ENCODE data around the gene NRF1.
"Not testable (repeated sequence)": the region's sequence is repeated elsewhere in the genome, so short reads cannot be mapped to it uniquely, and the experiment has no call there.

The NRF1 gene

DNA sequence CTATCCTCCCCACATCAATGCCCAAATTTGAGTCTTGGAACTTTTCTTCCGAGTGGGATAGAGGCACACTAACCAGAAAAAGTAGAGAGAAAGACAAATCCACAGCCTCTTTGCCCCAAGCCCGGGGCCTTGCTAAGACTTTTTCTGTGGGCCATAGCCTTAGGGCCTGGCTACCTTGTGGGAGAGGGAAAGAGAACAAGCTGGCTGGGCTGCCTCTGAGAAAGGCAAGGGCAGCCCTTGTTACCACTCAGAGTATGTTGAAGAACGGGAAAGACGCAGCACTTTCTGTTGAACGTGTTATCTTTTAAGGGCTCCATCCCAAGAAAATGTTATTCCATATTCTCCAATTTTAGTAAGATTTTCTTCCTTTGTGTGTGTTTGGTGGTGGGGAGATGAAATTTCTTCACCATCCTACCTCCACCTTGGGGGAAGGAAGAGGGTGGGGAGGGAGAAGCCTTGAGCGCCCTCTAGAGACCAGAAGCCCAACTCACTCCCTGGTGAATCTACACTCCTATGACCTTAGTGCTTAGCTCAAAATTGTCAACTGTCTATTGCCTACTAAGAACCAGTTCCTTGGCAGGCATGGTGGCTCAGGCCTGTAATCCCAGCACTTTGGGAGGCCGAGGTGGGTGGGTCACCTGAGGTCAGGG lies 3.9 kb upstream of the NRF1 start:
- peak; percentile 54 for DNase-seq (ENCODE audit: low spot score)

DNA sequence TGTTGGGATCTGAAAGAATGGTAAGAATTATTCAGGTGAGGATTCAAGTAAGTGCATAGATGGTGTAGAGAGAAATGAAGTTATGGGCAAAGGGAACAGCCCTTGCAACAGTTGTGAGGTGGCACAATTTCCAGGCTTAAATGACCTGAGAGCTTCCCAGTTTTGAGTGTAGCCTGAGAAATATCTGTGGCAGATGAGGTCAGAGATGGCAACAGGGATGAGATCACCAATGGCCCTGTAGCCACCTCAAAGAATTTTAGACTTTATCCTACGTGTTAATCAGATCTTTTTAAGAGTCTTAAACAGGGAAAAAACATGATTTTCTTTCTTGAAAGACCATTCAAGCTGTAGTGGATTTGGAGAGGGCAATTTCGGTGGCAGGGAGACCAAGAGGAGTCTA lies 1.9 kb upstream of the NRF1 start:
- no peak for DNase-seq (ENCODE audit: low spot score)

DNA sequence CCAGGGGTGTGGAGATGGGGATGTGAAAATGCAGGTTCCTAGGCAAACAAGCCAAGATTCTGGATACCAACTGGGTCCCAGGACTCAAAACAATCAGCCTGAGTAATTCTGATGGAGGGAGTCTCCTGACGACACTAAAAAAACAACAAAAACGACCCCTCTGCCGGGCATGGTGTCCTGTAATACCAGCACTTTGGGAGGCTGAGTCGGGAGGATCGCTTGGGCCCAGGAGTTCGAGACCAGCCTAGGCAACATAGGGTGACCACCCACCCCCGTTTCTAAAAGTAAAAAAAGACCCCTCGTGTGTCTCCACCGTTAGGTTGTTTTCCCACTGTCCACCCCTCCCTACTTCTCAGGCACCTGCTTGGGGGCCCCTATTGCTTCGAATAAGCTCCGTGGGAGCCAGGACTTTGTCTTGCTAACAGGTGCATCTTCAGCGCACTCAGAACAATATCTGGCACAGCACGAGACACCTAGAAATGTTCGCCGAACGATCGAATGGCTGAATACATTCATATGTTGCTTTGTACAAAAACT lies 743 bp upstream of the NRF1 start:
- no peak for DNase-seq (ENCODE audit: low spot score)

DNA sequence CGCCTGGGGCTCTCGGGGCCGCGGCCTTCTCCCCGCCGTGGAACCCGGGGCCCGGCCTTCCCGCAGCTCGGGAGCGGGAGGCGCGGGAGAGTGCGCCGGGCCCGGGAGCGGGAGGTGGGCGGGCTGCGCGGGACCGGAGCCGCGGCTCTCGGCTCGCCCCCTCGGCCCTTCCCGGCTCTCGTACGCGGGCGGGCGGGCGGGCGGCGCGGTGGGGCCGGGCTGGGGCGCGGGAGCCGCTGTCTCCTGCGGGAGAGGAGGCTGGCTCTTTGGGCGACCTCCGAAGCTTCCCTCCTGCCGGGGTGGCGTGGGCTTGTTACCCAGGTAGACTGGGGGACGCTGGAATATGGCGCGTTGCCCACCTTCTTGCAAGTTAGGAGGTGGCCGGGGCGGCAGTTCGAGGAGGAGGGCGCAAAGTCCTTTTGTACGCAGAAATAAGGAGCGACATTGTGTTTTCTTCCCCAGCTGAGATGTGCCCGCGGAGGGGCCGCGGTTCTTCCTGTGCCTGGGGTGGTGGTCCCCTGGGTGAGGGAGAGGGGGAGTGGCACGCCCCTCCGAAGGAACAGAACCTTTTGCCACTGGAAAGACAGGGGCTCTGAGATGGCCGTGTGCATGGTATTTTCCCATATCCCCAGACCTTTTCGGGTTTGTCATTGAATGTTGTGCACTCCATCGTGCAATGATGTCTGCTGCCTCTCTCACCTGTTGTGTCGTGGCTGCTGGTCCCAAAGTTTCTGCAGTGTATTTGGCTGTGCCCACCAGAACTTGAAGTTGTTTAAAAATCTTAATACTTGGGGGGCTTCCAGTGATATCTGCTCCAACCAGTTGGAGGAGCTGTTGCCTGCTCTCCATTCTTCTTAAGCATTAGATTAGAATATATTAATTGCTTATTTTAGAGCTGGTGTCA lies 844 bp downstream of the NRF1 start:
- DNase-seq (ENCODE audit: low spot score), result peak; percentile 42

DNA sequence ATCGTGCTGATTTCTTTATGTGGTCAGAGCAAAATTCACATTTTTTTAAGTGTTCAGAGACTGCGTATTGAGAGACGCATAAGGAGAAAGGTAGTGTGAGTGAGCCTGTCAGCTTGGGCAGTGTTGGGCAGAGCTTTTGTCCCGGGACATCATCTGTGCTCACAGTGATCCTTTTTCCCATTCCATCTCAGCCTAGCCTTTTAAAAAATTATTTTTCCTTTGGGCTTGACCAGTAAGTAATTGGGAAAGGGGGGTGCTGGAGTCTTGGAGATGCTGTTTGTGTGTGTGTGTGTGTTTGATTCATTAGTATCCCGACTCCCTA lies 1.5 kb downstream of the NRF1 start:
- DNase-seq (ENCODE audit: low spot score), result no peak

DNA sequence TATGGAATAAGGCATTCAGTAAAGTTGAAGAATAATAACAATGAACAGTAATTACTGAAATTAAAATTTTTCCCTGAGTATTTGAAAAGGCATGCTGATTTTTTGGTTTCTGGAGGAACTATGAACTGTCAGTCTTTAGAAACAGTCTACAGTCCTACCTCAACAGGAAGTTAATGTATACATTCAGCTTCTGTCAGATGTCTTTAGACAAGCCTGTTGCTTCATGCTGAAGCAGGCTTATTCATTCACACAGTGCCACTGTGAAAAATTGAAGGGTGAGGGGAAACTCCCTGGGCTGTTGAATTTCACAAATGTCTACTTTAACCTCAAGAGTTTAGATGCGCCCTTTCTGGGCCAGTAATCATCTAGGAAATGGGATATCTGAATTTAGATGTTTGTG lies 3.5 kb downstream of the NRF1 start:
- DNase-seq (ENCODE audit: low spot score), result peak; percentile 45

DNA sequence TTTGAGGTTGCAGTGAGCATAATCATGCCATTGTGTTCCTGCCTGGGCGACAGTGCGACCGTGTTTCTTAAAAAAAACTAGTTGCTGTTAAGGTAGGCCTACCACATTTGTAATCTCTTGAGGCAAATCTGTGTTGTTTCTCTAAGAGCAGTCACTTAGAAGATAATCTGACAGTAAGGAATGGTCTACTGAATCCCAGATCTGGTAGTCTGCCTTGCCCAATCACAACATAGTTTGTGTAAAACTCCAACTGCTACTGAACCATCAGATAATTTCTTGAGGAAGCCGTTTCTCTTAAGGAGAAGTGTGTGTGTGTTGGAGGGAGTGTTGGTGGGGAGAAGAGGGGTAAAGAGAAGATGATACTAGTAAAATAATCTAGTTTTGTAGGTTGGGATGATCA lies 5.0 kb downstream of the NRF1 start:
- no peak for DNase-seq (ENCODE audit: low spot score)

DNA sequence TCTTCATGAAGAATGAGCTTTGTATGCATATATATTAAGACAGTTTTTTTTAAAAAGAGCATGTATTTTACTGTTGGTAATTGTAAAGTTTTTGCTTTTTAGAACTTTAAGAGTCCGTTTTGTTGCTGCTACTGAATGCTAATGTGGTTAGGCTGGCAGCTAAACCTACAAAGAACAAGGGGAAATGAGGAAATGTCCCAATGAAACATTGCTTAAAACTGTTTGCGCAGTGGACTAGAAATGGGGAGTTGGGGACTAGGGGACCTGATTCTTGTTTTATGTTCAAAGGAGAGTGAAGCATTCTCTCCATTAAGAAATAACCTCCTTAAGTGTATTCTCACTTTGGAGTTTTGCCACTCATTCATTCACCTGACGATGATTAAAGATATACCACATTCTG lies 5.7 kb downstream of the NRF1 start:
- no peak for DNase-seq (ENCODE audit: low spot score)

DNA sequence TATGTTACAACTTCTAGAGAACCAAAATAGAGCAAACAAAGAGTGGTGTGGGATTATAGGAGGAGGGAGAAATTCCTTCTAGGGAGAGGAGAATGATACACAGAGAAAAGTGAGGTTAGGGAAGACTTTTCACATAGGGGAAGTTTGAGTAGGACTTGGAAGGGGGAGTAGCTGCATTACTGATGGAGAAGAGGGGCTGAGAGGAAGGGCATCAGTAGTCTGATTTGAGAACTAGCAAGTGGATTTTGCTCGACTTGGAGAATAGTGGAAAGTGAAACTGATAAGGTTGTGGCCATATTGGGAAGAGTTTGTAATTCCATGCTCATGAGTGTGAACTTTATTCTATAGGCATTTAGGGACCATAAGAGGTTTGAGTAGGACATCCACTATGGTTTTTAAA lies 6.1 kb downstream of the NRF1 start:
- DNase-seq (ENCODE audit: low spot score), result no peak

DNA sequence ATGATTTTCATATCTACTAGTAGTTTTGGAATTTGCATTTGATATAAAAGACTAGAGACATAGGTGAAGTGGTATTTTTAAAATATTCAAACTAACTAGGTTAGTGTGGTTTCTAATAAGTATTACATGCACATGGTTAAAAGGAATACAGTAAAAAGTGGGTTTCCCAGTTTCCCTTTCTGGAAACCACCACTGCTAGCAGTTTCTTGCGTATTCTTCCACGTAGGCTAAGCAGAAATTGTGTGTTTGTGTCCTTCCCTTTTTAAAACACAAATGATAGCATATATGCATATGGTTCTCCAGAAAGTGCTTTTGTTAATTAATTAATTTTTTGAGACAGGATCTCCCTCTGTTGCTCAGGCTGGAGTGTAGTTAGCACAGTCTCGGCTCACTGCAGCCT lies 15.4 kb downstream of the NRF1 start:
- DNase-seq (ENCODE audit: low spot score), result no peak

DNA sequence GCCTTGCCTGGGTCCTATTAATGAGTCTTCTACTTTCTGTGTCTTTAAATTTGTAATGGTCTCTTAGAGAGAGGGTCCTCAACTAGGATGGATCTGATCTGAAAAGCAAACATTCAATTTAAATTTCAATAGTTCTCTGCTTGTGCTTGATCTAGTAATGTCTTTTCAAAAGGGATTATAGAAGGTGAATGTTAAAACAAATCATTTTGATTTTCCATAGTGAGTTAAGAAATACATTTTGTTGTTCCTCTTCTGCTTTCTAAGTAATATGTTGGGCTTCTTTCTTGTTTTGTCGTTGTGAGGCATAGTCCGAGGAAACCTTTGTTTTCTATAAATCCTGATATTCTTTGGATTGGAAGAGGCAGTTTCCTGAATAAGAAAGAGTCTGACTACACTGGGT lies 18.8 kb downstream of the NRF1 start:
- no peak for DNase-seq (ENCODE audit: low spot score)

DNA sequence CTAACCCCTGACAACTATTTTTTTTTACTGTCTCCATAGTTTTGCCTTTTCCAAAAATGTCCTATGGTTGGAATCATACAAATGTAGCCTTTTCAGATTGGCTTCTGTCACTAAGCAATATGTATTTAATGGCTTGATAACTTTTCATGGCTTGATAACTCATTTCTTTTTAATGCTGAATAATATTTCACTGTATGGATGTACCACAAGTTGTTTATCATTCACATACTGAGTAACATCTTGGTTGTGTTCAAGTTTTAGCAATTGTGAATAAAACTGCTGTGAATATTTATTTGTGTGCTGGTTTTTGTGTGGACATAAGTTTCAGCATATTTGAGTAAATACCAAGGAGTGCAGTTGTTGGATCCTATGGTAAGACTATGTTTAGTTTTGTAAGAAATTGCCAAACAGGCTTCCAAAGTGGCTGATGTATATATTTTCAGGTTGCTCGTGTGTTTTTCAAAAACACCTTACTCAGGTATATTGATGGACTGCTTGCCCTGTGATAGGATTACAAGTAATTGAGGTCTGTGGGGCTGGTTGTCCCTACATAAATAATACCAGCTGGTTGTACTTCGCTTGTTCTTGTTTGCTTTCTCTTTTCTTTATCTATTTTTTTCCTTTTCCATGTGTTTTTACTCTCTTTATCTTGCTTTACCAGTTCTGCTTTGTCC lies 23.0 kb downstream of the NRF1 start:
- no peak for DNase-seq (ENCODE audit: low spot score)

DNA sequence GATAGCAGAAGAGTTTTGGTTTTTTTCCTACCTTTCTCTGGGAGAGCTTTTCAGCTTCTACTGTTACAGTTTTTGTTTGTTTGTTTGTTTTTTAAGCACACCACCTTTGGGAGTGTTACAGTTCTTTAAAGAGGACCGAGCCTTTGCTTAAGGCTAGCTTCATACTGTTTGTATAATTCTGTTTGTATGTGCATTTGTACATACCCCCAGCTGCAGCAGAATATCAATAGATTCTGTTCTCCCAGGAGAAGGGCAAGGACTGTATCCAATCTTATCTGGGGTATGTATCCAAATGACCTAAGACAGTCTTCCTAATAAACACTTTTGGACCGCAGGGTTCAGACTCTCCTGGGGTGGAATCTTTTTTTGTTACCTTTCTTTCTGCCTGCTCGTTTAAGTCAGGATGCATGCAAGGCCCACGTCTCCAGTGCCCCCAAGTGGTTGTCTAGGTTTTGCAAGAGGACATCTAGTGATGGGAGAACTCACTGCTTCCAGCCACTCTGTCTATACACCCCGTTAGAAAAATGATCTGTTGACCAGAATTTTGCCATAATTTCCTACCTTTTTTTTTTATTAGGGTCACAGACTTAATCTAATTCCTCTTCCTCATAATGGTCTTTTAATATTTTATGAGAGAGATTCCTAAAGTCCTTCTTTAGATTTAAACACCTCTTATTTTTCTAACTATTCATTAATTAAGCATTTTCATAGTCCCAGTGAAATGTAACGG lies 23.9 kb downstream of the NRF1 start:
- DNase-seq (ENCODE audit: low spot score), result peak; percentile 70

DNA sequence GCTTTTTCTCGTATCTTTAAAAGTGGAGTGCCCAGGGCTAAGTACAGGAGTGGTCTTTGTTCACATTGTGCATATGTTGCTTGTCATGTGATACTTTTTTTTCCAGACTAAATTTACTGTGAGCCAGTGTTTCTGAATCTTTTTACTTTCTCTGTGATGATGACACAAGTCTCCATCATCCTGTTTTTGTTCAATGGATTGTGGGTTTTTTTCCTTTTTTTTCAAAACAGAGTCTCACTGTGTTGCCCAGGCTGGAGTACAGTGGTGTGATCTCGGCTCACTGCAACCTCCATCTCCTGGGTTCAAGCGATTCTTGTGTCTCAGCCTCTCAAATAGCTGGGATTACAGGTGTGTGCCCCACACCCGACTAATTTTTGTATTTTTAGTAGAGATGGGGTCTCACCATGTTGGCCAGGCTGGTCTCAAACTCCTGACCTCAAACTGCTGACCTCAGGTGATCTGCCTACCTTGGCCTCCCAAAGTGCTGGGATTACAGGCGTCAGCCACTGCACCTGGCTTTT lies 24.6 kb downstream of the NRF1 start:
- DNase-seq (ENCODE audit: low spot score), result not testable (repeated sequence)

DNA sequence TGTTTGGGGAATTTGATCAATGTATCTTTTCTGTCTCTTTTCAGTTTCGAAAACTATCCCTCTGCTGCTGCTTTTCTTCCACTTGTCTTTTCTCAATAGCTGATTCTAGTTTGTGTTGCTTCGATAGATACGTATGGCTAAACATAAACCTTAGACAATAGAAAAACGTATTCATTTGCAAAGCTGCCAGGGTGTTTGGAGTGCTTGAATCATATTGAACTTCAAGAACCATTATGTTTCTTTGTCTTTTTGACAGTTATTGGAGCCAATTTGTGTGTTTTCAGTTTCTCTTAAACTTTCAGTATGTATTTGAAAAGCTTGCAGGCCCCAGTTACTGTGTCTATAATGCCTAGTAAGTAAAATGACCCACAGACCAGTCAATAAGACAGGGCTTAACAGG lies 25.1 kb downstream of the NRF1 start:
- no peak for DNase-seq (ENCODE audit: low spot score)

DNA sequence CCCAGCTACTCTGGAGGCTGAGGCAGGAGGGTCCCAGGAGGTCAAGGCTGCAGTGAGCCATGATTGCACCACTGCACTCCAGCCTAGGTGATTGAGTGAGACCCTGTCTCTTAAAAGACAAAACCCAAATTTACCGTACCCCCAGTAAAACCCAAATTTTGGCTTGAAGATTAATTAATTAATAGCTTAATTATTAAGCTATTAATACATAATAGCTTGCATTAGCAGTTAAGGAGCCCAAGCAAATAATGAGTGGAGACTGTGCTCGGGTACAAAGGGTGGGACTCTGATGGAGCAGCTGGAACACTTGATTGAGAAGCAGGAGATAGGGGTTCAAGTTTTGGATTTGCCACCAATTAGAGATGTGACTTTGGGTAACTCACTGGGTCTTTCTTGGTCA lies 28.9 kb downstream of the NRF1 start:
- DNase-seq (ENCODE audit: low spot score), result no peak

DNA sequence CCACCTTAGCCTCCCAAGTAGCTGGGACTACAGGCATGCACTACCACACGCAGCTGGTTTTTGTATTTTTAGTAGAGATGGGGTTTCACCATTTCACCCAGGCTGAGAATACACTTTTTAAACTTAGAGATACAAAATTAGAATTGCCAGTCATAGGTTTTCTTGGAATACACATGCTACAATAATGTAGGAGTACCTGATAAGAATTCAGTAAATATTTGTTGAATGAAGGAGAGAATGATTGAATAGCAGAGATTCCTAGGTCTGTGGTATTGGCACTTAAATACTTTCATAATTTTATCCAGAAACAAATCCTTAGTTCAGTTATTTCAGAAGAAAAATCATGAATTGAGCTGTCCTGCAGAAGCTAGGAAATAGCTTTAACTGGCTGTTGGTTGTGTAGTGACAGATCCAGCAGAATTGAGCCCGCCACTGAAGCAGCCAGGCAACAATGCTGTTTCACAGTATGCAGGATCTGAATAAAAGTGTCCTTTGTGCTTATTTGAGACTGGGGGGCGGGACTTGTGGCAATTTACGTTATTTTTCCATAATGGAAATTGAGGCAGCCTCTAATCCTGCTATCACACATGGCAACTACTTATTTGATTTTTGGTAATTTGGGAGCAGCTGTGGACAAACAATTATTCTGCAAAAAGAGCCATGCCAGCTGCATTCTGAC lies 31.5 kb downstream of the NRF1 start:
- DNase-seq (ENCODE audit: low spot score), result no peak

DNA sequence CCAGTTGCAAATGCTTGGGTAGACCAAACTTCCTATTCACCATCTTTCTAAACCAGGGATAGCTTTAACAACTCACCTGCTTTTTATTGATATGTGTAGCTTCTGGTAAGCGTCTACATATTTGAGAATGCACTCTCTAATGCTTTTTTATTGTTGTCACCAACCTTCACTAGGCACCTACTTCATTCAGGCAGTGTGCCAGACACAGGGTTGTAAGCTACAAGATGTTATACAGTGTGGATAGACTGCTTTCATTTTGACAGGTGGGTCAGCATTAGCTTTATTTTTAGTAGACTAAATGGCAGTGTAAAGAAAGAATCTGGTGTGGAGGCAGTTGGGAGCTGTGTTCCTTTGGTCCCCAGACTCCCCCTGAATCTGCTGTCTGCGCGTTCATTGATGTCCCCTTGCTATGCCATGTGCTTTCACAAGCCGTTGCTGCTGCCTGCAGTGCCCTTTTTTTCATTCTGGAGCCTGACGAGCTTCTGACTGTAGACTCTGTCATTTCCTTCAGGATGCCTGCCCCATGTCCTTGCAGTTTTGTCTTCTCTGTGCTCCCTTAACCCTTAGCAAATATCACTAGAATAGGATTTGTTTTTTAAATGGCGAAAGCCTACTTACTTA lies 32.1 kb downstream of the NRF1 start:
- no peak for DNase-seq (ENCODE audit: low spot score)

DNA sequence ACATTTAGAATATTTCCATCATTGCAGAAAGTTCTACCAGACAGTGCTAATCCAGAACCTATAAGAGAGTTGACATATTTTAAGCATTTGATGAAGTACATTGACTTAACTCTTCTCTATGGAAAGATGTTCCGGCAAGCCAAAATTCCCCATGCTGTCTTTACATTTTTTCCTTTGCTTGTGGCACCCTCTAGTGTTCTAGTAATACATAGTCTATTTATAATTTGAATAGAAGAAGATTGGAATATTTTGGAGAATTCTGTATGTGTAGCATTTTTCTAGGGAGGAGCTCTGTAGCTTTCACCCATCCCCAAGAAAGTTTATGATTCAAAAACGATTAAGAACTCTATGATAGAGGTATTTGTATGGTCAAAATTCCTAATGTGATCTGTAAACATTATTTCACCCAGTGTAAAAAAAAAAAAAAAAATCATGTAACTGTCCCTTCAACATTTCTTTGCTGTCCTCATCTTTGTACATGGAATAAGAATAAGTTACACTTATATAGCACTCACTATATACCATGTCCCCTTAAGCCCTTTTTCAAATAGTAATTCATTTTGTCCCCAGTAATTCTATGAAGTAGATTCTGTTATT lies 33.2 kb downstream of the NRF1 start:
- peak; percentile 16 for DNase-seq (ENCODE audit: low spot score)

DNA sequence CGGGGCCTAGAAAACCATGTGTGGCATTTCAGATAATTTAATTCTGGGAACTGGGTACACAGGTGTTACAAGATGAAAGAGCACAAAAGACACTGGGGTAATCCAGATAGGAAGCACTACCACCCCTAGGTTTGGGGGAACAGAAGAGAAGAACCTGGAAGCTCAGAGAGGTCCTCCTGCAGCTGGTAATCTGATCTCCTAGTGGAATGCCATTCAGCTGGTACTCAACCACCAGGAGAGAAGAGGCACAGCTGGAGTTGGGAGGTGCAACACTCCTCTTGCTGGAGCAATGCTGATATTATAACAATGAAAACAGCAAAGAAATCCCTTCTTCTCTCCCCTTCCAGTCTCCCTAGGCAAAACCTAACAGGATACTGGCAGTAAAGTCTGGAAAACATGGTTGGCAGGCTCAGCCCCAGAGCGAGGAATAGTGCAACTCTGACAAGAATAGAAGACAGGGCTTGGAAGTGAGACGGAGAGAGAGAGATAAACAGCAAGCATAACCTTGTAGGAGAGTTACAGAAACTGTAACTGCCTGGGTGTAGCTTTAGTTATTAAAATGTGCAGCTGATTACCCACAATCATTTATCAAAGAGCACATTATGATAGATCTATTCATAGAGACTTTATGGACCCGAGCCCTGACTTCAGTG lies 35.0 kb downstream of the NRF1 start:
- DNase-seq (ENCODE audit: low spot score), result no peak
